22Rv1 (cell line): ENCODE measurements around the gene GPER1.

Source experiments
- H3K27ac ChIP-seq: fragments of 450-650 bp; 2 replicates; pipeline ENCODE4 v1.5.1; 2017
- CTCF ChIP-seq: fragments of 450-650 bp; IDR thresholded peaks from 2 replicates; pipeline ENCODE4 v1.5.1; 2017; ENCODE audit warnings: mild to moderate bottlenecking
- ZFX ChIP-seq: fragments of 450-650 bp; IDR thresholded peaks from 2 replicates; pipeline ENCODE4 v1.6.1; 2017; ENCODE audit warnings: antibody characterized with exemption, borderline replicate concordance

The GPER1 gene

GRCh38 chr7:1055491-1055955, 32.4 kb upstream of the GPER1 start:
- no peak overlapping the region for H3K27ac ChIP-seq
- TF ChIP-seq ZFX (no peak), CTCF (no peak)

GRCh38 chr7:1055956-1056784, 31.7 kb upstream of the GPER1 start:
- TF ChIP-seq CTCF = no peak
- TF ChIP-seq ZFX = no peak
- H3K27ac ChIP-seq = no peak overlapping the region

DNA sequence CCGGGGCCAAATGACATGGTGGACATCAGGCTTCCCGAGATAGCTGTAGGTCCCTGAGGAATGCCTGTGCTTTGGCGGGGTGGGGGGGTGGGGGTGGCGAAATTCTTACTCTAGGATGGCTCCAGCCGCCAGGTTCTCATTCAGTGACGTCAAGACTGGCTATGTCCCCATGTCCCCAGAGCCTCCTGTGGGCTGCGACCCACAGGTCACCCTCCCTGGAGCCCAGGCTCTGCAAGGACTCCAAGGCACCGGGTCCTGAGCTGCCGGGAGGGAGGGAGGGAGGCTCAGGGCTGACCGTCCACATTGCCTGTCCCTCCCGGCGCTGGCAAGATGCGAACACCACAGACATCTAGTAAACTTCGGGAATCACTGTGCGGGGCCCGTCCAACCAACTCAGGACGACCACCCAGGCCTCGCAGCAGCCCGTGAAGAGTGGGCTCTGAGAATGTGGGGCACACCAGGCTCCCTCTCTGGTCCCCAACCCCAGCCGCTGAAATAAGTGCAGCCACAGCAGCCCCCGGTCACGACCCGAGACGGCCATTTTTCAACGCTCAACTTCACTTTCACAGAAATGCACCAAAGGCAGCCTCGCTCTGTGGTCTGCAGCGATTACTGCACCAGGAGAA, 31.0 kb upstream of the GPER1 start:
- H3K27ac ChIP-seq = no peak overlapping the region
- TF ChIP-seq CTCF = no peak
- TF ChIP-seq ZFX = no peak

DNA sequence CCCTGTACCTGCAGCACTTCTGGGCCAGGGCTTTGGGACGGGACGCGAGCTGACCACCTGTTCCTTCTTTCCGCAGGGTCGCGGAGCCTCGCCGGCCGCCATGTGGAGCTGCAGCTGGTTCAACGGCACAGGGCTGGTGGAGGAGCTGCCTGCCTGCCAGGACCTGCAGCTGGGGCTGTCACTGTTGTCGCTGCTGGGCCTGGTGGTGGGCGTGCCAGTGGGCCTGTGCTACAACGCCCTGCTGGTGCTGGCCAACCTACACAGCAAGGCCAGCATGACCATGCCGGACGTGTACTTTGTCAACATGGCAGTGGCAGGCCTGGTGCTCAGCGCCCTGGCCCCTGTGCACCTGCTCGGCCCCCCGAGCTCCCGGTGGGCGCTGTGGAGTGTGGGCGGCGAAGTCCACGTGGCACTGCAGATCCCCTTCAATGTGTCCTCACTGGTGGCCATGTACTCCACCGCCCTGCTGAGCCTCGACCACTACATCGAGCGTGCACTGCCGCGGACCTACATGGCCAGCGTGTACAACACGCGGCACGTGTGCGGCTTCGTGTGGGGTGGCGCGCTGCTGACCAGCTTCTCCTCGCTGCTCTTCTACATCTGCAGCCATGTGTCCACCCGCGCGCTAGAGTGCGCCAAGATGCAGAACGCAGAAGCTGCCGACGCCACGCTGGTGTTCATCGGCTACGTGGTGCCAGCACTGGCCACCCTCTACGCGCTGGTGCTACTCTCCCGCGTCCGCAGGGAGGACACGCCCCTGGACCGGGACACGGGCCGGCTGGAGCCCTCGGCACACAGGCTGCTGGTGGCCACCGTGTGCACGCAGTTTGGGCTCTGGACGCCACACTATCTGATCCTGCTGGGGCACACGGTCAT, 30.3 kb upstream of the GPER1 start:
- TF ChIP-seq ZFX (no peak), CTCF (no peak)
- H3K27ac ChIP-seq = no peak overlapping the region

DNA sequence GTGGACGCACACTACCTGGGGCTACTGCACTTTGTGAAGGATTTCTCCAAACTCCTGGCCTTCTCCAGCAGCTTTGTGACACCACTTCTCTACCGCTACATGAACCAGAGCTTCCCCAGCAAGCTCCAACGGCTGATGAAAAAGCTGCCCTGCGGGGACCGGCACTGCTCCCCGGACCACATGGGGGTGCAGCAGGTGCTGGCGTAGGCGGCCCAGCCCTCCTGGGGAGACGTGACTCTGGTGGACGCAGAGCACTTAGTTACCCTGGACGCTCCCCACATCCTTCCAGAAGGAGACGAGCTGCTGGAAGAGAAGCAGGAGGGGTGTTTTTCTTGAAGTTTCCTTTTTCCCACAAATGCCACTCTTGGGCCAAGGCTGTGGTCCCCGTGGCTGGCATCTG, 29.6 kb upstream of the GPER1 start:
- H3K27ac ChIP-seq = no peak overlapping the region
- TF ChIP-seq CTCF (no peak), ZFX (no peak)

GRCh38 chr7:1058821-1059199, 29.1 kb upstream of the GPER1 start:
- TF ChIP-seq CTCF = no peak
- TF ChIP-seq ZFX = no peak
- H3K27ac ChIP-seq = peak overlapping the region; percentile 49
